GM21423 (cell line): ENCODE measurements around the gene TMEM92.
"Not testable (repeated sequence)": the region's sequence is repeated elsewhere in the genome, so short reads cannot be mapped to it uniquely, and the experiment has no call there.

Experiments used
- ATAC-seq: cut with Tn5 transposase; IDR thresholded peaks from one replicate; pipeline ENCODE4 v1.9.1; 2021; ENCODE audit warnings: mild to moderate bottlenecking, moderate library complexity; ENCODE audit not compliant: unreplicated experiment

Gene TMEM92

DNA sequence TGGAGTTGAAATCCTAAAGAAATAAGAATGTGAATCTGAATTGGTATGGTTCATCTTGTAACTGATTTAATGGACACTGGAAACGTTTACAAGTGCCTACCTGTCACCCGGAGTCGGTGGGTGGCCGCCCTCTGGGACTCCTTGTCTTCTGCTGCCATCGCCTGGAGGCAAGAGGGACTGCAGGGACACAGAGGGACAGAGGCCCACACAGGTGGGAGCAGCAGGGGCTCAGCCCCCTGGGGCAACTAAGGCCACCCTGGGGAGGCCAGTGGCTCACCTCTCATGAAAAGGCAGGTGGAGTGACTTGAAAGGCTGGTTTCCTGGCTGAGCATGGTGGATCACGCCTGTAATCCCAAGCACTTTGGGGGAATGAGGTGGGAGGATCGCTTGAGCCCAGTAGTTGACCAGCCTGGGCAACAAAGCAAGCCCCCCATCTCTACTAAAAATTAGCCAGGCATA lies 23.2 kb downstream of the TMEM92 start:
- ATAC-seq, result no peak

DNA sequence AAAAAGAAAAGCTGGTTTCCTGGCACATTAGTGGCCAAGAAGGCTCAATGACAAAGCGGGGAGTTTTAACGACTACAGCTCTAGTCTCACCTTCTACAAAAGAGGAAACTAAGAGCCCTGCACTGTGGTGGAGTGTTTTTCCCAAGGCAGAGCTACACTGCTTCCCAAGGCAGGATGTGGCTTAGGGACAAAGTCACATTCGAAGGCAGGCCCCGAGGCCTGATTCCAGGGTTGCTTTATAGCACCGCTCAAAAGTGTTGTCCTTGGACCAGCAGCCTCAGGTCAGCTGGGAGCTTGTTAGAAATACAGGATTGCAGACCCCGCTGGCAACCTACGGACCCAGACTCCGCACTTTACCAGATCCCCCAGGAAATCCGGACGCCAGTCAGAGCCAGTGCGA lies 23.8 kb downstream of the TMEM92 start:
- no peak for ATAC-seq

DNA sequence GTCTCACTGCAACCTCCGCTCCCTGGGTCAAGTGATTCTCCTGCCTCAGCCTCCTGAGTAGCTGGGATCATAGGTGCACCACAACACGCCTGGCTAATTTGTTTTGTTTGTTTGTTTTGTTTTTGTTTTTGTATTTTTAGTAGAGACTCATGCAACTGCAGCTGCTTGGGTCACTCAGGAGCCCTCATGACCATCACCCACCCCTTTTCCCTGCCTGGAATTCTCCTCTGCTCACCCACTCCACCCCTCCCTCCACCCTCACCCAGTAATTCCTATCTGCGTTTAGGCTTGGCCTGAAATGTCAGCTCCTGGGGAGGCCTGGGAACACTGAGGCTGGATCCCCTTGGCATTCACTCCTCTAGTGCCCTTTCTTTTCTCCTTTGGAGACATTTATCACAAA lies 25.5 kb downstream of the TMEM92 start:
- ATAC-seq, result no peak

DNA sequence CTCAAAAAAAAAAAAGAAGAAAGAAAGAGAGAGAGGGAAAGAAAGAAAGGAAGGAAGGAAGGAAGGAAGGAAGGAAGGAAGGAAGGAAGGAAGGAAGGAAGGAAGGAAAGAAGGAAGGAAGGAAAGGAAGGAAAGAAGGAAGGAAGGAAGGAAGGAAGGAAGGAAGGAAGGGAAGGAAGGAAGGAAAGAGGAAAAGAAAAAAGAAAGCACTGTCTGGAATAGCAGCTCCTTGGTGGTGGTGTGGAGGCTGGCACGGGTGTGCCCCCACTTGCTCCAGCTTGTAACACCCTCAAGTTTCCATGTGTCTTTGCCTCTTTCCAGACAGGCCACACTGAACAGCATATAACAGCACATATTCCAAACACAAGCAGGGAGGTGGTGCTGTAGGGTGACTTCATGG lies 26.6 kb downstream of the TMEM92 start:
- ATAC-seq, result not testable (repeated sequence)

DNA sequence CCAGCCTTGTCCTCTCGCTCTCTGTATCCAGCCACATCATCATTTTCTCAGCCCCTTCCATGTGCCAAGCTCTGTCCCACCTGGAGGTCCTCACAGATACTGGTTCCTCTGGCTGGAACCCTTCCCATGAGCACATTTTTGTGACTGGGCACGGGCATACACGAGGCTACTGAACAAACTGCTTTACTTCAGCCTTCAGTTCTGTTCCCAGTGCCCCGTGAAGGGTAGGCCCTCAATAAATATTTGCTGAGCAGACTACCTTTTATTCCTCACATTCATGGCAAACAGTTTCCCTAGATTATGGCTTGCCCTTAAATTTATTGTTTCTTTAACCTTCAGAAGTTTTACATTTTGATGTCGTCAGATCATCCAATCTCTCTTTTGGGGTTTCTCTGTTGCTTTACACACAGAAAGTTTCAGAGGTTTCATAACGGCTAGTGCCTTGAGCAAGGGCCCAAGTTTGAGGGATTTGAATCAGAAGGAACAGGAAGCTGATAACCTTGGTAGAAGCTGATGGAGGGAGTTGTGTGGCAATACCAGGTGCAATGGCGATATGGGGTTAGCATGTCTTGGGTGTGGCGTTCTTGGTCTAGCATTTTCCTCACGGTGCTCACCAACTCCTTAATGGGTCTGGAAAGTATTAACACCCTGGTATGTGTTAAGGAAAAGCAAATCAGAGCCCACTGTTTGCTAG lies 27.8 kb downstream of the TMEM92 start:
- no peak for ATAC-seq

DNA sequence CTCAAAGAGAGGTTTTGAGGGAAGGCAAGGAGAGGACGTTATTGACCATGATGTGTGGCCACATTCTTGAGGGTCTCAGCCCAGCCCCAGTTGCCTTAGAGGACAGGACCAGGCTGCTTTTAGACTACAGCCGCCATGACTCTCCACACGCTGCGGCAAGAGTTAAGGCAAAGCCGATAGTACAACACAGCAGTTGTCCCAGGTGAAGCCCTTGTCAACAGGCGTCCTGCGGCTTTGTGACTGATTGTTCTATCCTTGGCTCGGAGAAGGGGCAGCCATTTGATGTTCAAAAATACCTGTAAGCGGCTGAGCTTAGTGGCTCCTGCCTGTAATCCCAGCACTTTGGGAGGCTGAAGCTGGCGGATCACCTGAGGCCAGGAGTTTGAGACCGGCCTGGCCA lies 28.8 kb downstream of the TMEM92 start:
- no peak for ATAC-seq

DNA sequence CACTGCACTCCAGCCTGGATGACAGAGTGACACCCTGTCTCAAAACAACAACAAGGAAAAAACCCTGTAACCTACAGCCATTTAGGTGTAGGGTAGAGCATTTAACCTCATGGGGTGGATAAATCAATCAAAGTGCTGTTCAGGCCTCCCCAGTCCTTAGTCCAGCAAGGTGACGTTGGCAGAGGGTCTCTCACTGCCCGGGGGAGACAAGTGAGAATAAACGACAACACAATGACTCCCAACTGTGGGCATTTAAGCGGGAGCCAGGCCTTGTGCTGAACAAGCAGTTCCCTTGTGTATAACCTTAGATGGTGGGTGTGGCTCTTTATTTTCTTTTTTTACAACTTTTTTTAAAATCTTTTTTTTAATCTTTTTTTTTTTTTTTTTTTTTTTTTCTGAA lies 29.3 kb downstream of the TMEM92 start:
- ATAC-seq, result no peak

DNA sequence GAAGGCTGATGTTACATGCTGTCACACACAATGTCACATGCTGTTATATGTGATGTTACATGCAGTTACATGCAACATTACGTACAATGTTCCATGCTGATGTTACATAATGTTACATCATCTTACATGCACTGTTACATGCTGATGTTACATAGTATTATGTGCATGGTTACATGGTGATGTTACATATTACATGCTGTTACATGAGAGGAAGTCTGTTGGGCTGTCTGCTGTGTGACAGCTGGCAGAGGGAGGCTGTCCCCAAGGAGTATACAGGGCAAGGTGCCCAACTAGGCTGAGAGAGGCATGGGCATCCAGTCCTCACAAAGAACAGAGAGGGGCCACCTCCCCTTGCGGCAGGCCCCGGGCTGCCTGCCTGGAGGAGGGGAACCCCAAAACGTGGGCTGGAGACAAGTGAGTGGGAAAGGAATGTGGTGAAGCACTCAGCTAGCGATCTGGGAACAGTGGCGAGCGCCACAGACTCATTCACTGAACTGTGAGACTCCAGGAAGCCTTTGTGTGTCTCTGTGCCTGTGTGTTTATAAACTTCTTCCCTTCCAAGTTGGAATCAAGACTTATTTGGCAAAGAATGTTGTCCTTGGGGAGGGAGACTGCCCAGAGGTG lies 30.6 kb downstream of the TMEM92 start:
- no peak for ATAC-seq

DNA sequence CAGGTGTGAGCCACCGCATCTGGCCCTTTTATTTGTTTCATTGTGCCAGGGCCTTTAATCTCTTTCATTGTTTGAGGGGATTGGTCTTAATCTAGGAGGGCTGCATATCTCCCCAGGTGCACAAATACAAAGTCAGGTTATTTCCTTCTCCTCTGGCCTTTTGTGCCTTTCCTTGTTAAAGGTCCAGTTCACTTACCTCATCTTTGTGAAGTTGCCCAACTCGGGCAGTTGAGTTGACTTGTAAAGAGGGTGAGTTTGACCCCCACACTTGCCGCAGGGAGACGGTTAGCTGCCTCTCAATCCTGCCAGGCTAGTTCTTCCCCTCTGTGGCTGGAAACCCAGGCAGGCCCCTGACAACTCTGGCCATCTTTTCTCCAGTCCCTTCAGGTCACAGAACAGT lies 33.4 kb downstream of the TMEM92 start:
- no peak for ATAC-seq

DNA sequence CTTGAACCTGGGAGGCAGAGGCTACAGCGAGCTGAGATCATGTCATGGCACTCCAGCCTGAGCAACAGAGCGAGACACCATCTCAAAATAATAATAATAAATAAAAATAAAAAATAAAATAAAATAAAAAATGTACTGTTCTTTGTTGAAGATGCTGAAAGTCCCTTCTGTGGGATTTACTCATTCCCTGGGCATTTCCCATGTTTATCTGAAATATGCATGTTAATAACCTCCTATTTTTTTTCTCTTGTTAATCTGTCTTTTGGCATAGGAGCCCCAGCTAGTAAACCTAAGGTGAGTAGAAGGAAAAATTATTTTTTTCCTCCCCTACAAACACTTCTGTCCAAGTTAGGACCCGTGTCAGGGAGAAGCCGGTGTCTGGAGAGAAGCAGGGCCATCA lies 34.4 kb downstream of the TMEM92 start:
- no peak for ATAC-seq

DNA sequence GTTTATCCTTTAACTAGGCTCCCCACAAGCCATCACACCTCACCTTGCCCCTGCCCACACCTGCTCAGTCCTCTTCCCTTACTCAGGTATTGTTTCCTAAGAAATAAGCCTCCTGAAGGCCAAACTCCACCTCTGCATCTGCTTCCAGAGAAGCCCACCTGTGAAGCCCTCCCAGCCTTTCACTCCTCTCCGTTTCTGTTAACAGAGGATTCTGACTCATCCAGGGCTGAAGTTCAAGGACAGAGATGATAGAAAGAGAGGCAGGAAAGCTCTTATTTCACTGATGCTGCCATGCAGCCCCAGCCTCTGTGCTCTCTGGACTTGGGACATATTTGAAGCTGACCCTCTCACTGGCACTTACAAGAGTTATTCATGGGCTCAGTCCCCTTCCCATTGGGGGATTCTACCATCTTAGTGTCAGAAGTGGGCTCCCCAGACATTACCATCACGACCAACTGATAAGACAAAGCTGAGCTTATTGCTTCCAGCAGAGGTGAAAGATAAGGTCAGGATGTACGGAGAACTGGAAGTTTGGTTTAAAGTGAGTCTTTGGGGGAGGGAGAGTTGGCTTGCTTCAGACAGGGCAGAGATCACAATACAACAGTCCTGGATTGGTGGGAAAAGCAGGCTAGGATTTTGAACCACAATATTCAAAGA lies 36.3 kb downstream of the TMEM92 start:
- ATAC-seq, result no peak

DNA sequence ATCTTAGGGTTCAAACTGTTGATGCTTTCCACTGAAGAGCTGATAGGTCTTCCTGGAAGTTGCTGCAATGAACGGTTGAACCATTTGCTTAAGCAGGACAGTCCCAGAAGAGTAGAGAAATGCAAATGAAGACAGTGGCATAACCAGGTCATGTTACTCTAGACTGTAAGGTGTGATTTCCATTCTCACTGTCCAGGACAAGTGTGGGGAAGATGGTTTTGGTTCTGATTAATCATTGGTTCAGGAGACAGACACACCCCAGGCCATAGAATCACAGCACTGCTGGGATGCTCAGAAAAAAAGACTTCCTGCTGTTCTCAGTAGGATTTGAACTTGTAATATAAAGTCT lies 36.8 kb downstream of the TMEM92 start:
- peak; percentile 53 for ATAC-seq

DNA sequence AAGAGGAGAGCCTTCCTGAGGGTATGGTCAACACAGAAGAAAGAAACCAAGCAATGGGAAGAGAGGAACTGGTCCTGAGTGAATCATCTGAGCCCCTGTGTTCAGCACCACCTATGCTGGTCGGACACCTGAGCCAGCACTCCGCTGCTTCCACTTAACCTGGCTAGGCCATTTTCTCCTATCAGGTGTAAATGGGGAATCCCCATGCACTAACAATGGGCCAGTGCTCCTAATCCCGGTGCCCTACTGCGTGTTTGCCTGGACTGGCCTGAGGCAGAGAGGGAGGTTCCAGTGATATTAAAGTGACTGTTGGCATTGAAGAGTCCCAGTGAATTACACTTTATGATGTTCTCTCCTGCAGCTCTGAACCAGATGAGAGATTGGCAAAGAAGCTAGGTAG lies 37.2 kb downstream of the TMEM92 start:
- ATAC-seq, result no peak

DNA sequence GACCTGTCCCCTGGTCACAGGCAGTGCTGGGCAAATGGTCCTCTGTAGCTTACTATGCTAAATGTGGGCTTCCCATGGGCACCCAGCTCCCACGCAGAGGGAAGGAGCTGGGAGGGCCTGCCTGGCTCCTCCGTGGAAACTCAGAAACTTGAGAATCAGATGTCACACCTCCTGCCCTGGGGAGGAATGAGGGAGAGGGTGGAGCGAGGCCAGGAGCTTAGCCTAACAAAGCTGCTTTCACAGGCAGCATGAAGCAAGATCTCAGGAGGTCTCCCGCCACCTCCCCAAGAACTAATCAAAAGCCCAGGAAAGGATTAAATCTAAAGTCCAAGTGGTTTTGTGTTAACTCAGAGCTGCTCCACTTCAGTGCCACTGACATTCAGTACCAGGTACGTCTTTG lies 38.0 kb downstream of the TMEM92 start:
- no peak for ATAC-seq

DNA sequence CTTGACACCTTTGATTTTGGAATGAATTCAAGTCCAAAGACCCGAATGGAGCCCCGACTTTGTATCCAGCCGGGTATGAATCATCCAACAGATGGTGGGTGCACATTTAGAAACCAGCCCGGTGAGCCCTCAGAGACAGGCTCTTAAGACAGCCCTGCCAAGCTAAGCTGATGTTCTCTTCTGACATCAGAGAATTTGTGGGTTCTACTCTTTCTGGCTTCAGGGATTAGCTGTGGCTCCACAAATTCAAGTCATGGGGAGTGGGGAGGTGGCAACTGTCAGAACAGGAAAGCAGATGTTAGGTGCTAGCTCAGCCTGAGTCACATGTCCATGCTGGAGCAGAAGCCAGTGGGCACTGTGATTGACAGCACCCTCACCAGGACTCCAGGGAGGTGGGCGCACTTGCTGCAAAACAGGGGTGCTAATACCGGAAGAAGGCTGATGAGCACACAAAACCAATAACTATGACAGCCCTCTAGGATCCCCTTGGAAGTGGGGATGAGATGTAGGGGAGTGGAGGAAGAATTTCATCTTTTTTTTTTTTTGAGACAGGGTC lies 40.3 kb downstream of the TMEM92 start:
- ATAC-seq, result no peak

DNA sequence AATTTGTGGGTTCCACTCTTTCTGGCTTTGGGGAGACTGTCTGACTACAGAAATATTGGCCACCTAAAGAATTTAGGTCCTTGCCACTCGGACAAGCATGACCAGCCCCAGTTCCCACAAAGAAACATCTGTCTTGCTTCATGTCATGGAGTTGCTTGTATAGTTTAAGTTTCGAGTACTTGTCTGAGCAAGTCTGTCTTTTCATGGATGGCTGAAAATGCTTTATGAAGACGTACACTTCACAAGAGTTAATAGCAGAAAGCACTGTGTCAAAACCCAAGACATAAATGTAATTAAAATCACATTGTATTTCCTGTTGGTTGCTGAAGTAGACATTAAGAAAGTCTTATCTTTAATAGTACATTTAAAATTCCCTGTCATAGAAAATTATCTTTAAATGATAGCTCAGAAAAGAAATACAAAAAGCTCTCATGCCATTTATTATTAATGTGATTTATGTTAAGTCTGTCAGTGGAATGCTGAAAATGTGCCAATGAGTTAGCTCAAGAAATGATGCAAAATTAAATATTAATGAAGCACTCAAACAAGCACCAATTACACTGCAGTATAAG lies 41.8 kb downstream of the TMEM92 start:
- ATAC-seq, result no peak

DNA sequence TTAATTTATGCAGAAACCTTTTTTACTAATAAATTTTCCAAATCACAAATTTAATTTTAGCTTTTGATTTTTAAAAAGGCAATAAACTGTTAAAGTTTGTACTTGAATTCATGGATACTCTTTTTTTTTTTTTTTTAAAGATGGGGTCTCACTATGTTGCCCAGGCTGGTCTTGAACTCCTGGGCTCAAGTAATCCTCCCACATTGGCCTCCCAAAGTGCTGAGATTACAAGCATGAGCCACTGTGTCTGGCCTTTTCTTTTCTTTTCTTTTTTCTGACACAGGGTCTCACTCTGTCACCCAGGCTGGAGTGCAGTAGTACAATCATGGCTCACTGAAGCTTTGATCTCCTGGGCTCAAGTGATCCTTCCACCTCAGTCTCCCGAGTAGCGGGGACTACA lies 42.4 kb downstream of the TMEM92 start:
- not testable (repeated sequence) for ATAC-seq

DNA sequence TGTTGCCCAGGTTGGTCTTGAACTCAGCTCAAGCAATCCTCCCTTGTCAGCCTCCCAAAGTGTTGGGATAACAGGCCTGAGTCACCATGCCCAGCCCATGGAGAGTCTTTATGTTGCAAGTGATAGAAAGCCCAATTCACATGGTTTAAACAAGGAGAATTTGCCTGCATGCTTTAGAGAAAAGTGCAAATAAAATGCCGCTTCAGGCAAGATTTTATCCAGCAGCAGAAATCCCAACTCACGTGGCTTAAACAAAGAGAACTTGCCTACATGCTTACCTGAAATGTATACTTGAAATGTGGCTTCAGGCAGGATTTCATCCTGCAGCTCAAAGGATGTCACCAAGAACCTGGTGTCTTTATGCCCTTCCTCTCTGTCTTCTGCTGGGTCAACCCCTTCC lies 42.9 kb downstream of the TMEM92 start:
- no peak for ATAC-seq

DNA sequence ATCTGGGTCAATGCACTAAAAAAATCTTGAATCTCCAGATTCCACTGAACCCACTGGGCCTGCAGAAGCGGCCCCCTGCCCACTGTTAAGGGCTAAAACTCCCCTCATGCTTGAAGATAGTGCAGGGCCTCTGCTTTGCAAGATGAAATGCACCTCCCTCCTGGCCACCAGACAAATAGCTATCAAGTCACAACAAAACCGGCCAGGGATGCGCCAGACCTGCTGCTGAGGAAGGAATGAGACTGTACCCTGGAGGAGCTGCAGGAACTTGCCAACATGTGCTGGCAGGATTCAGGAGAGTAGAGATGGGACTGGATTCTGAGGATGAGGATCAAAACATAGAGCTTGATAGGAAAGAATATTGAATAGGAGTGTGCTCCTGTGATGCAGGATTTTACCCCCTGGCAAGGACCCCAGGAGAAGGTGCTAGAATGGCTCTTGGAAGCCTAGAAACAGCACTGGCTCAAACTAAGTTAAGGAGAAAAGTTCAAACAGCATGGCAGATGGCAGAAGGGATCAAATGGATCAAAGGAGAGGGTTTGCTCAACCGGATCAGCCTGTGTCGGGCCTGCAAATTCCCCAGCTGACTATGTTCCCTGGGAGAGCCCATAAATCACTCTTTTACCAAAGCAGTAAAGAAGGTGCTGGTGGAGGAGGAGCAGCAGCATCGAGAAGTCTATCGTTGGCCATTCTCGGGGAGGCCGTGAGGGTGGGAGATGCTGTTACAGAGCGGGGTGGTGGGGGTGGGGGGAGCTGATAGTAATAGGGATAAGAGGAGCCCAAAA lies 44.4 kb downstream of the TMEM92 start:
- no peak for ATAC-seq

DNA sequence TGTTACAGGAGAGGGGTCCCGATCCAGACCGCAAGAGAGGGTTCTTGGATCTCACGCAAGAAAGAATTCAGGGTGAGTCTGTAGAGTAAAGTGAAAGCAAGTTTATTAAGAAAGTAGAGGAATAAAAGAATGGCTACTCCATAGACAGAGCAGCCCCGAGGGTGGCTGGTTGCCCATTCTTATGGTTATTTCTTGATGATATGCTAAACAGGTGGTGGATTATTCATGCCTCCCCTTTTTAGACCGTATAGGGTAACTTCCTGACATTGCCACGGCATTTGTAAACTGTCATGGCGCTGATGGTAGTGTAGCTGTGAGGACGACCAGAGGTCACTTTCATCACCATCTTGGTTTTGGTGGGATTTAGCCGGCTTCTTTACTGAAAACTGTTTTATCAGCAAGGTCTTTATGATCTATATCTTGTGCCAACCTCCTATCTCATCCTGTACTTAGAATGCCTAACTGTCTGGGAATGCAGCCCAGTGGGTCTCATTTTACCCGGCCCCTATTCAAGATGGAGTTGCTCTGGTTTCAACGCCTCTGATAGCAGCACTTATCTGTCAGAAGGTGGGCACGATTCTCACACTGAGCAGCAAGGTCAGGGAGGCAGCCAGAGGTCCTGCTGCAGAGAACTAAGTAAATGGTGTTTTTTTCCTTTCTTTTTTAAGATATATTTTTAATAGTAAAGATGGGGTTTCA lies 45.2 kb downstream of the TMEM92 start:
- ATAC-seq, result no peak
